GM21529 (cell line): ENCODE results near the gene OSCP1.

Experiments
- ATAC-seq: cut with Tn5 transposase; IDR thresholded peaks from one replicate; pipeline ENCODE4 v1.9.1; 2021; ENCODE audit not compliant: unreplicated experiment

OSCP1 gene

DNA sequence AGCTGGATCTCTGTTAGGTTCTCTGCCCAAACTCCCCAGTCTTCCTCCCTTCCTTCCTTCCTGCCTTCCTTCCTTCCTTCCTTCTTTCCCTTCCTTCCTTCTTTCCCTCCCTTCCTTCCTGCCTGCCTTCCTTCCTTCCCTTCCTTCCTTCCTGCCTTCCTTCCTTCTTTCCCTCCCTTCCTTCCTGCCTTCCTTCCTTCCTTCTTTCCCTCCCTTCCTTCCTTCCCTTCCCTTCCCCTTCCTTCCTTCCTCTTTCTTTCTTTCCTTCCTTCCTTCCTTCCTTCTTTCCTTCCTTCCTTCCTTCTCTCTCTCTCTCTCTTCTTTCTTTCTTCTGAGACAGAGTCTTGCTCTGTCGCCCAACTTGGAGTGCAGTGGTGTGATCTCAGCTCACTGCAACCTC lies 43.8 kb downstream of the OSCP1 start:
- ATAC-seq, result no peak

DNA sequence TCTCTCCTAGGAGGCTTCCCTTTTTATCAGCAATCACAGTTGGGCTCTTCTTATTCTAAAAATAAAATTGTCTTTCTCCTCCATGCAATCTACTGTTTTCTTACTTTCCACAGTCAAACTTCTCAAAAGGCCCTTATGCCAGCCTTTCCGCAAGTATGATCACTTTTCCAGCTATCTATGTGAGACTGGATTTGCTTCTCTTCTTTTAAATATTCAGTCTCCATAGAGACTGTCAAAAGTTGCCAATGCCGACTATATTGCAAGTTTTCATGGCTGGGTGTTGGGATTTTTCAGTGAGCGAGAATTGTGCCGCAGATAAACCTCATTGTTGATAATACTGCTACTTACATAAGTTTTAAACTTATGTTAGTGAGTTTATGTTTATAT lies 47.8 kb downstream of the OSCP1 start:
- no peak for ATAC-seq

DNA sequence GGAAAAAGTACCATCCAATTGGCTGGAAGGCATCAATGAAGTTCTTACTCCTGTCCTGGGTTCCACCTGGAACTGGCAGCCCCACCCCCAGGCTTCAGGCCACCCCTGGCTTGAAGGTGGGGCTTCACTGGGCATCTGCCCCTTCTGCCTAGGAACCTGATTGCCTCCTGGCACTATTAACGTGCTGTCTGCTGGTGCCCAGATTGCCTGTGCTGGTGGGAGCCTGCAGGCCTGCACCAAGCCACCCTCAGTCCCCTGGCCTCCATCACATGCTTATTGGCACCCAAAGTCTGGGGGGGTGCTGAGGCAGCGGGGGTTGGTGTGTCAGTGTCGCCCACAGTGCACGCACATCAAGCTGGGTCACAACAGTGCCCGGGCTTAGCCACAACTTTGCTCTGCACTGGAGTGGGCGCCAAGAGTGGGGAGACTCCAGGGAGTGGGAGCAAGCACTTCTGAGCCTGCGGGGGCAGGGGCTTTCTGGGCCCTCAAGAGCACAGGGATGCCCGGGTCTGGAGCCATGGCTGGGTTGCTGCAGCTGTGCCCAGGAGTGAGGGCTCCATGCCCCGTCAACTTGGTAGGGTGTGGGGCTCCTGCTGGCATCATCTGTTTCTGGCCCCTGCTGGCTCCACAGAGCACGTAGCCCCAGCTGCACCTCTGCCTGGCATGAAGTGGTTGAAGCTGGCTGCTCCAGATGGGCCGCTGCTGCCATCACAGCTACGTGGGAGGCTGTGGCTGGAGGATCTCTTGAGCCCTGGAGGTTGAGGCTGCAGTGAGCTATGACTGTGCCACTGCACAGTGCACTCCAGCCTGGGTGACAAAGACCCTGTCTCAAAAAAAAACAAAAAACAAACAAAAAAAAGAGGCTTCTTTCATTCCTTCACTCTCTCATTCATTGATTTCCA lies 48.4 kb downstream of the OSCP1 start:
- no peak for ATAC-seq

DNA sequence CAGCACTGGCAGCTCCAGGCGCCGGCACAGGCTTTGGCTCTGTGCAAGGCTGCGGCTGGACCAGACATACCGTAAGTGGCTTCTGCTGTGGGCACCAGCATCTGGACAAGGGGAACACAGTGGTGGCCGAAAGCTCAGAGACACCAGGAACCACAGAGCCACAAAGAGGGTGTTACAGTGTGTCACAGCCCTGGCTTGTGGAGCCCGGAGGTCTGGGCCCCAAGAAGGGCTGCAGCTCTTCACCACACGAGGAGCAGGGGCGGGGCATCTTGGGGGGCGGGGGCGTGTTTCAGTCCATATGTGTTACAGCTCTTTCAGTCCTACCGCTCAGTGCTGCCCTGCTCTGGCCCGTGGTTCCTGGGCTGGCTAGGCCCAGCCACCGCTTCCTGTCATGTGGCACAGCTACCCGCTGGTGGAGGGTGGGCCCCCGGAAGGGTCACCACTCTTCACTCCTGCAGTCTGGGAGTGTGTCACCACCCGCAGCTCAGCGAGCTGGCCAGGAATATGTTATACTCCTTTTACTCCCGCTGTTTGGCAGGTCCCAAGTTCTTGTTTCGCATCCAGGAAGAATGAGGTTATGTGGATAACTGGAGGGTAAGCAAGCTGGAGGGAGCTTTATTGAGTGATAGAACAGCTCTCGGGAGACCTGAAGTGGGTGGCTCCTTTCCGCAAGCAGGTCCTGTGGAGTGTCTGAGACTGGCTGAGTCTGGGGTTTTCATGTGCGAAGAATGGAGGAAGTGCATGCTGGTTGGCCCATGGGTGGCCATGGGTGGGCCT lies 49.2 kb downstream of the OSCP1 start:
- ATAC-seq, result no peak

DNA sequence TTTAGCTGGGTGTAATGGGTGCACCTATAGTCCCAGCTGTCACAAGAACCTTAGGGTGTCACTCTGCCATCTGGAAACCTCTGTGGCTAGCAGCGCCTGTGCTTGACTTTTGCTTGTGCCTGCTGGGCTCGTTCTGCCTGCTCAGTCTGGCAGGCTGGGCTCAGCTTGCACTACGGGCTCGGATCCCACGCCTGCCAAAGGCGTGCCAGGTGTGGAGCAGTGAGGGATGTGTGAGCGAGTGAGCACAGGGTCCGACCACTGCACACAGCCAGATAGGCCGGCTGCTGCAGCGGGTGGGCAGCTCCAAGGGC lies 49.8 kb downstream of the OSCP1 start:
- no peak for ATAC-seq

DNA sequence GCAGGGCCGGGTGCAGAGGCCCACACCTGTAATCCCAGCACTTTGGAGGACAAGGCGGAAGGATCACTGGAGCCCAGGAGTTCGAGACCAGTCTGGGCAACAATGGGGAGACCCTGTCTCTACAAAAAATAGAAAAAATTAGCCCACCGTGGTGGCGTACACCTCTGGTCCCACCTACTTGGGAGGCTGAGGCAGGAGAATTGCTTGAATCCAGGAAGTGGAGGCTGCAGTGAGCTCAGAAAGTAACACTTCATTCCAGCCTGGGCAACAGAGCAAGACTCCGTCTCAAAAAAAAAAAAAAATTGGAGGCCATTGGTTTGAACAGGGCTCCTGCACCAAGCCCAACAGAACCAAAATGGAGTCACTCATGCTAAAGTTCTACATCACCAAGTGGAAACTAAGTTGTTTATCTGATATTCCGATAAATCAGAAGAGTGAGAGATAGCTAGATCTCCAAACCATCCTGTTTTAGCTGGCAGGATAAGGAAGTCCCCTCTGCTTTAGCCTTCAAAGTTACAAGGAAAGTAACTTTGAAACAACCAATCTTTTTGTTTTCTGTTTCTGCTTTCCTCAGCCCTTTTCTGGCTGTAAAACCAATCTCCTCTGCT lies 51.8 kb downstream of the OSCP1 start:
- no peak for ATAC-seq

DNA sequence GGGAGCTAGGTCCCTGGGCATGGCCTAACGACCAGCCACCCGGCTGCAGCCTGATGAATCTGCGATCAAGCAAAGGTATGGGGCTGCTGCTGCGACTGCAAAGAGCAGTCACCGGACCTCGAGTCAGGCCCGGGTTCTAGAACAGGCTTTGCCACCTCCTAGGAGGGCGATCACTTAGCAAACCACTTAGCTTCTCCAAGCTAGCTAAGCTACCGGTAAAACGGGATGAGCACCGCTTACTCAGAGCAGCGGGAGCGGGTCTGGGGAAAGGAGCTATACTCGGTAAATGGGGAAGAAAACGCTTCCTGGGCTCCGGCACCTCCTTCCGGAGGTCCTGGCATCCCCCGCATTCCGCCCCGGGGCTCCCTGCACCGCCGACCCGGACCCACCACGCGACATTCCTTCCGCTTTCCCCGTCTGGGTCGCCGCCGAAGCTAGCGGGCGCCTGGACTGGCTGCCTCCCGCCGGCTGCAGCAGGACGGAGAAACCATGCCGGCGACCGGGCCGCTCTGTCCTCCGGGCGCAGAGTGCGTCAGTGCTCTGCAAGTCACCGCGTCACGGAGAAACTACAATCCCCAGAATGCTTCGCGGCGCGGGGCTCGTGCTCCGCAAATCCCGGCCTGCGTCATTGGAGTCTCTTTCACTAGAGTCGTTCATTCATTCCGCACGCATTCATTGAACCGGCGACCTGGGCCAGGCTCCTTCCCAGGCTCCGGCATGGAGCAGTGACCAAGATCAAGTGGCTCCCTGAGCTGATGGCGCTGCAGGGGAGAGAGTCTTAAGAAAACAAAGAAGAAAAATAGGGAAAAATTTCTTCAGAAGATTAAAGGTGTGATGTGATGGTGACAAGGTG lies 52.6 kb downstream of the OSCP1 start, which contains the start of gene LSM10:
Gene LSM10, minus strand, starts transcription at position 531 of the 853 bp plus-strand sequence. CDS start 3,779 bp downstream, outside the sequence.
- ATAC-seq, result peak; percentile 83

DNA sequence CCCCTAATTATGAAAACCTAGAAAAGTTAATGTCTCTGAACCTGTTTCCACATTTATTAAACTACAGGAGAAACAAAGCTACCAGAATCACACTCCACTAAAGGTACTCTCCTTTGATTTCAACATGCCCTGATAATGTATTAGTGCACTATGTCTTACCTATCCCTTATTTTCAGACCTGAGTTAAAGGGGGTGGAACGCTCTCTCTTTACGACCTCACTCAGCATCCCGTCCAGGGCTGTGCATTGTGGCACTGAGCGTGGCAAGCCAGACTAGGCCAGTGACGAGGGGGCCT lies 53.2 kb downstream of the OSCP1 start:
- ATAC-seq, result peak; percentile 28

DNA sequence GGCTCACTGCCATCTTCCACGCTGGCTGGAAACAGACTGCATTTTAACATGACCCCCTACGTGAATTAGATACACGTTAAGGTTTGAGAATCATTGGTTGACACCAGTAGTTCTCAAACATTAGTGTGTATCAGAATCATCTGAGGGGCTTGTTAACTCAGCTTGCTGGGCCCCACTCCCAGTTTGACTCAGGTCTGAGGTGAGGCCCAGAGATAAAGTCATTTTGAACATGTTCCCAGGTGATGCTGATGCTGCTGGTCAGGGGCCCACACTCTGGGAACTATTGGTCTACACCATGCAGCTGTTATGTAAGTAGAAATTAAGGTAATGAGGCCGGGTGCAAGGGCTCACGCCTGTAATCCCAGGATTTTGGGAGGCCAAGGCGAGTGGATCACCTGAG lies 53.9 kb downstream of the OSCP1 start:
- no peak for ATAC-seq

DNA sequence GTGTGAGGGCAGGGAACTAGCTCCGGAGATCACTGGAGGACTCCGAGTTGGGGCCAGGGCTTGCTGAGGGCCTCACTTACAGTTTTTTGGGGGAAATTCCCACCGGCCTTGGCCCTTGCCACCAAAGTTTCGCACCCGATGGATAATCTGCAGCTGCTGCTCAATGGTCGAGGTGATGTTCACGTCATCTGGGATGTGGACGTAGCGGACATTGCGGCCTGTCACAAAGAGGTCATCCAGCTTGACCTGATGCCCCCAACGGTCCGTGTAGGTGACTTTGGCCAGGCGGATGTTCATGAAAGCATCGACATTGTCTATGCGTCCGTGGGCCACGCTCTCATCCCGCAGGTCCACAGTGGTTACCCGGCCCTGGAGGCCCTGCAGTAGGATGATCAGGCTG lies 56.6 kb downstream of the OSCP1 start:
- no peak for ATAC-seq

DNA sequence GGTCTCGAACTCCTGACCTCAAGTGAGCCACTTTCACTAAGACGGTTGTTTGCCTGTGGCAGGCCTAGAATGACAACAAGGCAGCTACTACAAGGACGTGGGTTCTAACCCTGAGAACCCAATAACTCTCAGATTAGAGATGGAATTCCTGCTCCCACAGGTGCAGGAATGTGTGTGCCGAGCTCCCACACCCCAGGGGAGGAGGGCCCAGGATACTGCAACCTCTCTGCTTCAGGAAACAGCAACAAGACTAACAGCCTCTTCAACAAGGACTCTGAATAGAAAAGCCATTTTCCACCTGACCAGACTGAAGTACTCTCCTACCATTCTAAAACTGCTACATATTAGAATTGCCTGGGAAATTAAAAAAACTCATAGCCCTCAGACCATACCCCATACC lies 57.4 kb downstream of the OSCP1 start:
- ATAC-seq, result no peak

DNA sequence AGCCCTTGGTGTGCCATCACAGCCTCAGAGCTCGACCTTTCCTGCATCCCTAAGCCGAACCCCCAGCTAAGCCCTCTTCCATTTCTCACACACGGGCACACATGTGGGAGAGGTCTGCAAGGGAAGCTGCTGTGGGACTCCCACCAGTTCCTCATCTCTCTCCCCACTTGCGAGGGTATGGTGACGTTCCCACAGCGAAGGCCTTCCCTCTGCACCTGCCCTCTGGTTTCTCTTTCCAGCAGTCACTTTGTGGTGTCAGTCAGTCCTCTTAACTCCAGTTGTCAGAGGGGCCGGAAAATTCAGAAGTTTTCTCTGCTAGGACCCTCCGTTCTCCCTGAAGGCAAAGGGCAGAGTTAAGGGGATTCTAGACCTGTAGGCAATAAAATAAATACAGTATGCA lies 59.0 kb downstream of the OSCP1 start:
- ATAC-seq, result no peak

DNA sequence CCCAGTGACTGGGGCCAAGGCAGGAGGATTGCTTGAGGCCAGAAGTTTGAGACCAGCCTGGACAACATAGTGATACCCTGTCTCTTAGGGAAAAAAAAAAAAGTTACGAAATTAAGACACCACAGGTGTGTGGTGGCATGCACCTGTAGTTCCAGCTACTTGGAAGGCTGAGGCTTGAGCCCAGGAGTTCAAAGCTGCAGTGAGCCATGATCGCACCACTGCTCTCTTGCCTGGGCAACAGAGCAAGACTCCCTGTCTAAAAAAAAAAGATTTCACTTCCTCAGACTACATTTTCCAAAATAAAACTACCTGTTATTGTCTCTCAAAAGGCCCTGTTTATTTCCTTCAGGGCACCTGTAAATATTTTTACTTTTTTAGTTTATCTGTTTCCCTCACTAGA lies 59.8 kb downstream of the OSCP1 start:
- no peak for ATAC-seq

DNA sequence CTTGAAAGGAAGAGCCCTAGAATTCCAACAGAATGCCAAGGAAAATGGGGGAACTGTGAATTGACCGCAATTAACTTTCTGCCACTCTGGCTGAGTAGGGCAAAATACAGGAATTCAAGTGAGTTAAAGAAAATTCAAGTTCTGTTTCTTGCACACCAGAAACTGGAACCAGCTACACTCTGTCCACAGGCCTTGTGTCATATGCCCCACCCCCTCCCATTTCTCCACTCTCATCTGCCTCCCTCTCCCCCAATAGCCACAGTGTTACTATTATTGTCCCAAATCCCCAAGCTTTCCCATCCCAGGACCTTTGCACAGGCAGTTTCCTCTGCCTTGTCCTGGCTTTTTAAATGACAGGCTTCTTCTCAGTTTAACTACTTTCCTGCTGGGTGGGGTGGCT lies 60.3 kb downstream of the OSCP1 start:
- no peak for ATAC-seq

DNA sequence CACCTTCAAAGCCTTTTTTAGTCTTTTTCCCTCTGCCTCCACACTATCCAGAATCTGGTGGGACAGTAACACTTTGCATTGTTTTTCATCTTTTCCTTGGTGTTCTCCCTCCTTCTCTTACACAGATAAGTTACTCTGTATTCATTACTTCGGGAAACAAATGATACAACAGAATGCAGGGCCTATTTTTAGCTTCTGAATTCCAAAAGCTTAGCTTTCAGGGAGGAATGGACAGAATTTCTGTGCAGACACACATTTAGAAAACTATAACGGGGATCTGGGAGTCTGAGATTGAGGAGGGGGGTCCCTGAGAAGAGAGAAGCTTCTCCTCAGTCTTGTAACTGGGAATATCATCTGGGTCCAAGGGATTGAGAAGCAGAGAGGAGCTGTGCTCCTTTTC lies 61.0 kb downstream of the OSCP1 start:
- ATAC-seq, result no peak

DNA sequence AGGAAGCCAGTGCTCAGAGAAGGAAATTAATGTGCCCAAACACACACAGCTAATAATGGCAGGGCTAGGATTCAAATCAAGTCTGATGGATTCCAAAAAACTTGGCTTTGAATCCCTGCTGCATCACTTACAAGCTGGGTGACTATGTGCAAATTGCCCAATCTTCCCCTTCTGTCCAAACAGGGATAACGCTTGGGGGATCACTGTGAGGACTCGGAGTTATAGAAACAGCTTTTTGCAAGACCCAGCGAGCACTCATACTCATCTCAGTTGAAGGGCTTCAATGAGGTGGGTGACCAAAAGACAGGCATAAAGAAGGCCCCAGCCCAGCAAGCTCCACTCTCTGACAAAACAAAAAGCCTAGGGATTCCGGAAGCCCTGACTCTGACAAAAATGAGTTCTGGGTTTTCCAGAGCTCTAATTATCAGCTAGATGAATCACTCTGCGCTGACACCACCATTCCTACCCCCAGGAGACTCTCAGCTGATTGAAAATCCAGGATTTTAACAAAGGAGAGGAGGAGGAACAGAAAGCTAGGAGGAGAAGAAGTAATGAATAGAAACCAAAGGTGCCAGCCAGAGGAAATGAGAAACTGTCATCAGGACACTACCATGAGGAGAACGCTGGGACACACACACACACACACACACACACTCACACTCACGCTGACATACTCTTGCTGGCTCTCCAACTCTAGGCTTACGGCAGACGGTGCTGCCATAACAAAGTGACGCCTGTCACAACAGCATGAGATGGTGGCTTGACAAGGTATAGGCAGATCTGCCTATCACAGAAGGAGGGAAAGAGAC lies 62.9 kb downstream of the OSCP1 start:
- no peak for ATAC-seq

DNA sequence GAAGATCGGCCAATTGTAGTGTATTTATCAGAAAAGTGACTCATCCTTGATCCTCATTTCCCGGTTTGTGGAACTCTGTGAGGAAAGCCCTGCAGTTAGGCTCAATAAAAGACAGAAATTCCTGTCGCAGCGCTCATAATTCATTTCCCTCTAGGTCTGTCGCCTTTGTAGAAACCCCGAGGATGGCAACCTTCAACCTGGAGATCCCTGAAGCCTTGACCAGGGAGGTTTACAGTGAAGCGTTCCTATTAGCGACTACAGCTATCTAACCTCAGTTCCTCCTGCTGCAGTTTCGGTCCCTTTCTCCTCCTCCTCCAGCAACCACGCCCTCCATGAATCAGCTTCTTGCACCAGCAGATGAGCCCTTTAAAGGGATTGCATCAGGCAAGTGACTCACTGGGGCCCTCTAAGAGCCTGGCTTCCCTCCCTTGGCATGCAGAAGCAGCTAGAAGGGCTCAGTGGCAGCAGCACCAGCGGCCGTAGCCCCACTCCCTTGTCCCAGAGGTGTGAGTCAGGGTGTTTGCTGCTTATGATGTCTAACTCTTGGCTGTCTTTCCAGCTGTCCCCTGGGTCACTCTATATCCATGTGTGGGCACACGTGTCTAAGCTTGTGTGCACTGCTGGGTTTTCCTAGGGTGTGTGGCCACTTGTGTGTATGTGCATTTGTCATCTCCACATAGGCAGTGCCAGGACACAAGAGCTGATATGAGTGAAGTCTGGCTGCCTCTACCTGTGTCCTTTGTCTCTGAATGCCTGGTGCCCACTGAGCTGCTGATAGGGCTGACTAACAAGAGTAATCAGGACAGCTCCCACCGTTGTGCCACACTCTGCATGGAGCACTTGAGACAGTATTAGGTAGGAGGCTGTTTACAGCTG lies 63.7 kb downstream of the OSCP1 start:
- peak; percentile 43 for ATAC-seq

DNA sequence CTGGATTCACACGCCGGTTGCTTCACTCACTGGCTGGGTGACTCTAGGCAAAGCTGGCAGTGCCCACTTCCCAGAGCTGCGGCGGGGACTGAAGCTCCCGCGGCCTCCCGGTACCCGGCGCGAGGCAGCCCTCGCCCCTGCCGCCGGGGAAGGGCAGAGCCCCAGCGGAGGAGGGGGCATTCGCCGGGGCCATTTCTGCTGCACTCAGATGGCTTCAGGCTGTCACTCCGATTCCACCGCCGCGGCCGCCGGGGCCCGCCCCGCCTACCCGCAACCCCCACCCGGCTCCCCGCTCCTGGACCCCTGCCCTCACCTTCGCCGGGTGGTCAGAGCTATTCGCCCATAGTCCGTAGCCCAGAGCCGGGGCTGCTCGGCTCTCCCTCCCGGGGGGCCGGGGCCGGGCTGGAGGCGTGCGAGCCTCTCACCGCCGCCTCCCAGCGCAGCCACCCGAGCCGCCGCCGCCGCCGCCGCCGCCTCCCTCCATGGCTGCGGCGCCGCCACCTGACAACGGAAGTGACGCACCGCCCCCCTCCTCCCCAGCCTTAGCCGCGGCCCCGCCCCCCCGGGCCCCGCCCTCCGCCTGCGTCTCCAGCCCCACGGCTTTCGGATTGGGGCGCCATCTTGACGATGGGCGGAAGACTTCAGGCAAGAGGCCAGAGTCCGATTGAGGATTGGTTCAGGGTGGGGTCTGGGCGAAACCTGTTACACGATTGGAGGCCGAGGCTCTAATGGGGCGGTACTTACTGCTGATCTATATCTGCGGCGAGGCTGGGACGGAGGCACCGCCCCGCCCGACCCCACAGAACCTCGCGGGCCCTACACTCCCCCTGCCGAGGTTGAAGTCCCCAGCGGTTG lies 64.6 kb downstream of the OSCP1 start, which contains the start of gene STK40:
Gene STK40, minus strand, starts transcription at position 515 of the 855 bp plus-strand sequence. CDS start 24,592 bp downstream, outside the sequence.
- peak; percentile 77 for ATAC-seq
